Embryonic facial prominence (tissue), 1 donor: ENCODE results near the gene ORAI1.
"Not testable (repeated sequence)": the region's sequence is repeated elsewhere in the genome, so short reads cannot be mapped to it uniquely, and the experiment has no call there.

Source experiments
- DNase-seq: peaks from one replicate; pipeline ENCODE4 v3.0.0-alpha.2; 2016; ENCODE audit errors: extremely low spot score

ORAI1 gene

DNA sequence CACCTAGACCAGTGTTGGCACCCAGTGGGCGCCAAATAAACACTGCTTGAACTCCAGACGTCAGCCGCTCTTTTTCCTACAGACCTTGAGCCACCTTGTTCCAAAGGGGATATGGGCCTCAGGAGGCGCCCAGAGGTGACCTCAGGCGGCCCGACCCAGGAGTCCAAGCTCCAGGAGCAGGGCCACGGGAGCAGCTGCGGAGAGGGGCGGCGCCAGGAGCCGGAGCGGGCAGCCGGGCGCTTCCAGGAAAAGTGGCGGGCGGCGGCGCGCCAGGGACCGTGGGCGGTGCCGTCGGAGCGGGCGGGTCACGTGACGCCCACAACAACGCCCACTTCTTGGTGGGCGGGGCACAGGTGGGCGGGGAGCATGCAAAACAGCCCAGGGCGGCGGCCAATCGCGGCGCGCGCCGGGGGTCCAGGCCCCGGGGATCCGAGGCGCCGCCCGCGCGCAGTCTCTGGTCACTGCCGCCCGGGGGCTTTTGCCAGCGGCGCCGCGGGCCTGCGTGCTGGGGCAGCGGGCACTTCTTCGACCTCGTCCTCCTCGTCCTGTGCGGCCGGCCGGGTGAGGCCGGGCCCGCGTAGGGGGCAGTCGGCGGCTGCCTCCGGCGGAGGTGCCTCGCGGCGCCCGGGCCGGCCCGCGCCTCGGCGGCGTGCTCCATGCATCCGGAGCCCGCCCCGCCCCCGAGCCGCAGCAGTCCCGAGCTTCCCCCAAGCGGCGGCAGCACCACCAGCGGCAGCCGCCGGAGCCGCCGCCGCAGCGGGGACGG is at the start of gene ORAI1:
ORAI1 (plus strand) TSS at position 444 of the 766 bp plus-strand sequence.
- DNase-seq: peak; percentile 77

DNA sequence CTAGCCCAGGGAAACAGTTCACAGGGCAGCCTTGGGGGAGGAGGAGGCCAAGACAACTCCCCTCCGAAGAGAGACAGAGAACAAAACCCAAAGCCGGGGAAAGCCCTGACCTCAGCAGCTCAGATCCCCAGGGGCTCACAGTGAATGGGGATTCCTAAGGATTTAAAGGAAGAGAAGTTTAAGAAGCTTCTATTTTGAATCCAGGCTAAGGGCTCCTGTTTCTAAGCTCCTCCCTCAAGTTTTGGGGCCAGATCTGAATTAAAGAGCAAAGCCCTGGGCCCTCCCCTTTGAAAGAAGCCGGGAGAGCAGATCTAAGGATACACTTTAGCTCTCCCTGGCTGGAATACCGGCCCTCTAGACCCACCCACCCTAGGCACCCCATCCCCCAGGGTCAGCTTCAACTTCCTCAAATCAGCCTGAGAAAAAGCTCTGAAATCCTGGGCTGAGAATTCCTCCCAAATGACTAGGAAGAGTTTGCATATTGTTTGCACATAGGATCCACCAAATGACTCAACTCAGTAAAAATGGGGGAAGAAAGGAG is 49.4 kb upstream of the ORAI1 start:
- no peak for DNase-seq

DNA sequence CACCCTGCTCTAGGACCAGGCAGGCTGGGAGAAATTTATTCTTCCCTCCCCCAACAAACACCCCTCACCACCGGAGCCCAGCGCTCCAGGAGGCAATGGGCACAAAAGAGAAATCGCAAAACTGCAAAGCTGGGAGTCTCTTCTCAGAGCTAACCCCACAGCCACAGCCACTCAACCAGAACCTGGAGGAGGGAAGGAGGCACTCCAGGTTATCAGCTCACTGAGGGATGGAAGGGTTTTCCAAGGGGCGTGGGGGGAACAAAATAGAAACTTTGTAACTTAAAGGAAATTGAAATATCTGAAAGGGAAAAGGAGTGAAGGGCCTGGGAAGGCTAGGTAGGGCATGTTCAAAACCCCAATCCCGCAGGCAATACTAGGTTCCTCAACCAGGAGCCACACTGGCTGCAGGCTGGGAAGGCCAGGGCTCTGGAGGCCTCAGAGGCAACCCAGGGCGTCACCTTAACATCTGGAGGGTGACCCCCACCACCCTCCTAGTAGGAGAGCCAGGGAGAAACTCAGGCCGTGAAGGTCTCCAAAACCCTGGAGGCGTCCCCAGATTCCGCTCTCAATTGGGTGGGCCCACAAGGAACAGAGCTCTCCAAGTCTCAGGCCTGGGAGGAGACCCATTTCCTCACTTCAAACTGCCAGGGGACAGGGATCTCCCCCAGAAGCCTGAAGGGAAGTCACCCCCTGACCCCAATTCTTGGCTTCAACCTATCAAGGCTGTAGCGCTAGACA is 48.7 kb upstream of the ORAI1 start:
- DNase-seq: no peak

DNA sequence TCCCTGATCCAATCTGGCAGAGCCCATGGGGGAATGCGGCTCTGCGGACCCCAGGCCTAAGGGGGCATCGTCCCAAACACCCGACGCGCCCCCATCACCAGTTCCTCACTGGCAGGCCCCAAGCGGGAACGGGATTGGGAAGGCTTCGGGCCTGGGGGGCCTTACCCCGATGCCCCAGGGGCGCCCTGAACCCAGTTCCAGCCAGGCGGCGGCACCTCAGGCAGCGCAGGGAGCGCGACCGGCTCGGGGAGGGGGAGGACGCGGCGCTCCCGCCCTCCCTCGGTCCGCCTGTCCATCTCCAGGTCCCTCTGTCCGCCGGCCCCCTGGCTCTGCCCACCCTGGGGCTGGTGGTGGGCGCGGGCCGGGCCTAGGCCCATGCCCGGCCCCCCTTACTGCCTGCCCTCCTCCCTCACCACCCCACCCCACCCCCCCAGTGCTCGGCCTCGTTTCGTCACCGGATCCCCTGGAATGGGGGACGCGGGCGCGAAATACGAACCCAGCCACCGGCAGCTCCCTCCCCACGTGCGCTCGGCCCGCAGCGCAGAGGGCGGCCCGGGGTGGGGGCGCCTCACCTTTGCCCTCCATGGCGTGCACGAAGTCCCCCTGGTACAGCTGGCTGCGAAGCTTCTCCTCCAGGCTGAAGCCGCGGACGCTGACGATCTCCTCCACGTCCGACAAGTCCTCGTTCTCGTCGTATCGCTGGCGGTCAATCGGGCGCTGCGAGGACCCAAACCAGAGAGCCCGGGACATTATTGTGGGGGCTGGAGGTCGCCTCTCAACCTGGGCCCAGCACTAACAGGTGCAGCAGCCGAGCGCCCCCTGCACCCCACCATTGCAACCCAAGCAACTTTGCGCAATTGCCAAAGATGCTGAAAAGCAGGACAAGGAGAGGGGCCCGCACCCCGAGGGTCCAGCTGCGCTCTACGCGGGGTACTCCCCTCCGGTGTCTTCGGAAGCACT is 47.8 kb upstream of the ORAI1 start:
- DNase-seq: no peak

DNA sequence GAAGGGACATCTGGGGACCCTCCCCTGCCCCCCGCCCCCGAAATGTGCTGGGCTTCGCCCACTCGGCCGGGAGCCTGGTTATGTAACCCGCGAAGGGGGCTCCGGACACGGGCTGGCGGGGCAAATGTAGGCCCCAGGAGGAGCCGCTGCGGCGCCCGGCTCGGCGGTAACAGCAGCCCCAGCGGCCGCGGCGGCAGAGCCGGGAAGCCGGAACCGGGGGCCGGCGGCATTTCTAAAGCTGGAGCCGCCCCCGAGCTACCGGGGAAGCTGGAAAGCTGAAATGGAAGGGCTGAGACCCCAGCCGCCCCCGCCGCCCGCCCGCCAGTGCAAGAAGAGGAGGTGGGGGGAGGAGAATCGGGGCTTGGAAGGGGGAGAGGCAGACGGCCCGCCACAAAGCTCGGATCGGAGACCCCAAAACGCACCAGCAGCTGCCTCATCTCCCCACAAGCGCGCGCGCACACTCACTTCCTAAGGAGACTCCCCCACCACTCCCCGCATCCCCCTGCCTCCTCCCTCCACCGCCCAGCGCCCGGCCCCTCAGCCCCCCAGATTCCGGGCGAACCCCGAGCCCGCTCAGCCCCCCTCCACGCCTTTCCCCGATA is 47.0 kb upstream of the ORAI1 start:
- no peak for DNase-seq

DNA sequence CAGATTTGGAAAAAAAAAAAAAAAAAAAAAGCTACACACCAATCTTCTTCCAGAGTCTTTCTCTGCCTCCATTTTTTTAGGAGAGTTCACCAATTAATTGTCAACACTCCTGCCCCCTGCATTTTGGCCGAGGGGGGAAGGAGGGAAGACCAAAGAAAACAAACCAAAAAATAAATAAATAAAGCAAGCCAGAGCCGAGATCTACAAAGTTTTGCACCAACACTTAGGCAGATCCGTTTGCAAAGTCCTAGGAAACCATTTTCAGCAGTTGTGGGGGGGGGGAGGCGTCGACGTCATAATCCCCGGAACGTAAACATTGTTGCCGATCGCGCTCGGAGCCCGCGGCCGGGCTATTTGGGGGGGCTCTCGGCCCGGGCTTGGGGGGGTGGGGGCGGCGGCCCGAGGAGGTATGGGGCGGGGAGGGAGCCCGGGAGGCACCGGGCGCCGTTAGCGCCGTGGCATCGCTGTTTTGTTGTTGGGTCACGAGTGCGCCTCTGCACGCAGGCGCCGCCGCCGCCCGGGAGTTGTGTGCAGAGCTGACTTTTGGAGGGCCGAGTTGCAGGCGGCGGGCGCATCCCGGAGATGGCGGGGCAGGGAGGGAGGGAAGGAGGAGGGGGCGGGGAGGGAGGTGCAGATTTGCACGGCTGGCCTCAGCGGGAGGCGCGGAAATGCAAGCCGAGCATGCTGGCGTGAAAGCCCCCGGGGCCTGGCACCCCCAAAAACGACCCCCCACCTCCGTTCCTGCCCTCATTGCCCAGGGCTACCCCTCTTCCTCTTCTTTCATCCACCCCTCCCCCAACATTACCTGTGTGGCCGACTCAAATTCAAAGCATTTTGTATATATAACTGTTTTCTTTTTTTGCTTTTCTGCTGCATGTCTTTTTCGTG is 46.1 kb upstream of the ORAI1 start:
- DNase-seq: no peak

DNA sequence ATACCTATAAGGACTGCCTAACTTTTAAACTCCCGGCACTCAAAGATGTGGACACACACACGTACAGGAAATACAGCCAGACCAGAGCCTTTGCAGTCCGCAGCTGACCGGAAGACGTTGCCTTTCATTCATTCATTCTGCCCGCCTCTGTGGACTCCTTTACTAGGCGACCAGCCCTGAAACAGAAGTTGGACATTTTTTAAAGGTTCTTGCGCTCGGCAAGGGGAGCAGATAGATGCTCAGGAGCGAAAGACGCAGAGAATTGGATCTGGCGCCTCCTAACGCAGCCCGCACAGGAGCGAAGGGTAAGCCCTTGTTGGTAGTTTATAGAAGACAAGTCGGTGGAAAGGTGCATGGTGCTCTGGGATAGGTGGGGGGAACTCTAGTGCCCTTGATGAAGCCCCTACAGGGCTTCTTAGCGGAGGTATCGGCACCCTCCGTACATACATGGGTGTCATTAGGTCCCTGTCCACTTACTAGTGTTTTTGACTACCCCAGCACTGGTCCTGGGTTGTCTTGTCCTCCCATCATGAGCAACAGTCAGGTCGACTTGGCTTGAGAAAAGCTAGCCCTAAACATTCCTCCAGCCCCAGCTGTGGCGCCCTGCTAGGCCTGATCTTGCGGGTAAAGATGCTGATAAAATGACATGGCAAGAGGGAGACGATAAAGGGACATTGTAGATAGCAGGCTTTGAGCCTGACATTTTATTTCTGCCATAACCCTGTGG is 45.2 kb upstream of the ORAI1 start, which contains the start of gene KDM2B:
KDM2B (minus strand) TSS at position 65 of the 727 bp plus-strand sequence. CDS start 112 bp downstream, outside the sequence.
- no peak for DNase-seq

DNA sequence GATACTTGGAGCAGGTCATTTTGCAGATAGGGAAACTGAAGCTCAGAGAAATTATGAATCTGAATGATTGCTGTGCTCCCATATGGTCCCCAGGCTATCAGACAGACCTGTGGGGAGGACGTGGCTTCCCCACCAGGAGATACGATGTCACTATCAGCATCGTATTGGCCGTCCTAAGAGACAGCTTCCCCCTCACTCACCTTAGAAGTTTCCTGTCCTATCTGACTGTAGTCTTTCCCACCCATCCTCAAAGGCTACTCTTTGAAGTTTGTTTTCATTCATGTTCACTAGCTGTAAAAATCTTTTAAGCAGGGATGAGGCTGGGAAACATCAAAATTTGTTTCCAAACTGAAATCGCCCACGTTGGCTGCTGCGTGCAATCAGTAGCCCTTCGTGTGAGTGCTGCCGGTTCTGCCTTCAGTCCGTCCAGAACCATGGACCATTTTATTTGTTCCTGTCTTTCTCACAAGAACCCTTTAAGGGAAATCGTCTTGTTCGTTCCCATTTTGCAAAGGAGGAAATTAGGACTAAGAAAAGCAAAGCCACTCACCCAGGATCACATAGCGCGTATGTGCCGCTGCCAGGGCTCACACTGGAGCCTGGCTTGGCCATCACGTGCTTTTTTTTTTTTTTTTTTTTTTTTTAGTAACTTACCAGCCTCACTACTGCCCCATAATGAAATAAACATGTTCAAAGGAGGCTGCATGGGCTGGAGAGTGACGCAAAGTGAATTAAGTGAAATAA is 44.5 kb upstream of the ORAI1 start:
- DNase-seq: no peak

DNA sequence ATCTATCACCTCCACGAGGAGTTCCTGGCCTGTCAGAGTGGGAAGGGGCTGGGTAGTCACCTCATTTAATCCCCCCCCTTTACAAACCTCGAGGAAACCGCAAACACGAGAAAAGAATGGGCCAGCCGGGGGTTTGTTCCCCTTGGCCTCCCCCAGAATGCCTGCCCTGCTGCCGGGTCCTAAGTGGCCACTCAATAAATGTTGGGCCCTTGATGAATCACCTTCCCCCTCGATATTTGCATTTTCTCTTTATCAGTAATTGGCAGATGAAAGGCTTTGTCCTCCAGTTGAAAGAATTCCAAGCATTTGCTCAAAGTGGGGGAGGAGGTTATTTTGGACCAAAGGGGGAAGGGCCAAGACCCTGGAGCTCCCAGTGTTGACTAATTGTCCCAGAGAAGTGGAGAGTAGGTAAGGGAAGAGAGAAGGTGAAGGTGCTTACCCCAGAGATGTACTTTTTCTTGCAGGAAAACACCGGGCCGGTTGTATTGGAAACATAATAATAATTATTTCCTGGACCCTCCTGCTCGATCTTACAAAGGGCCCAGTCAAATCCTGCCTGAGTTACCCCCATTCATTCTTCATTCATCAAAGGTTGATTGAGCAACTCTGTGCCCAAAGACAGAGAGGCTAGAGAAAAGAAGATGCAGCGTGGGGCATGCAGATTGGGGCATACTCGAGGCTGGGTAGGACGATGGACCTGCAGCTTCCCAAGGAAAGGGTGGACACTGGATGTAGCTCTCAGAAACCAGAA is 43.6 kb upstream of the ORAI1 start:
- no peak for DNase-seq

DNA sequence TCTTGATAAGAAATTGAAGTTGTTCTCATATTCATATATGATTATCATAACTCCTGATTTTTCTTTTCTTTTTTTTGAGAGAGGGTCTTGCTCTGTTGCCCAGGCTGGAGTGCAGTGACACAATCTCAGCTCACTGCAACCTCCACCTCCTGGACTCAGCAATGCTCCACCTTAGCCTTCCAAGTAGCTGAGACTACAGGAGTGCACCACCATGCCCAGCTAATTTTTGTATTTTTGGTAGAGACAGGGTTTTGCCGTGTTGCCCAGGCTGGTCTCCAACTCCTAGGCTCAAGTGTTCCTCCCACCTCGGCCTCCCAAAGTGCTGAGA is 43.0 kb upstream of the ORAI1 start:
- not testable (repeated sequence) for DNase-seq

DNA sequence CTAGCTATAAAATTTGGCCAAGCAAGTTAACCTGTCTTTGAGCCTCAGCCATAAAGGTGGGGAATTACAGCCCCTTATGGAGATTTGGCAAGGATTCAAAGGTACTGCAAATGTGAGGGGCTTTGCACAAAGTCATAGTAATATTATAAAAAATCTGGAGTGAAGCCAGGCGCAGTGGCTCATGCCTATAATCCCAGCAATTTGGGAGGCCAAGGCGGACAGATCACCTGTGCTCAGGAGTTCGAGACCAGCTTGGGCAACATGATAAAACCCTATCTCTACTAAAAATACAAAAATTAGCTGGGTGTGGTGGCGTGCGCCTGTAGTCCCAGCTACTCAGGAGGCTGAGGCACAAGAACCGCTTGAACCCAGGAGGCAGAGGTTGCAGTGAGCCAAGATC is 41.4 kb upstream of the ORAI1 start:
- not testable (repeated sequence) for DNase-seq

DNA sequence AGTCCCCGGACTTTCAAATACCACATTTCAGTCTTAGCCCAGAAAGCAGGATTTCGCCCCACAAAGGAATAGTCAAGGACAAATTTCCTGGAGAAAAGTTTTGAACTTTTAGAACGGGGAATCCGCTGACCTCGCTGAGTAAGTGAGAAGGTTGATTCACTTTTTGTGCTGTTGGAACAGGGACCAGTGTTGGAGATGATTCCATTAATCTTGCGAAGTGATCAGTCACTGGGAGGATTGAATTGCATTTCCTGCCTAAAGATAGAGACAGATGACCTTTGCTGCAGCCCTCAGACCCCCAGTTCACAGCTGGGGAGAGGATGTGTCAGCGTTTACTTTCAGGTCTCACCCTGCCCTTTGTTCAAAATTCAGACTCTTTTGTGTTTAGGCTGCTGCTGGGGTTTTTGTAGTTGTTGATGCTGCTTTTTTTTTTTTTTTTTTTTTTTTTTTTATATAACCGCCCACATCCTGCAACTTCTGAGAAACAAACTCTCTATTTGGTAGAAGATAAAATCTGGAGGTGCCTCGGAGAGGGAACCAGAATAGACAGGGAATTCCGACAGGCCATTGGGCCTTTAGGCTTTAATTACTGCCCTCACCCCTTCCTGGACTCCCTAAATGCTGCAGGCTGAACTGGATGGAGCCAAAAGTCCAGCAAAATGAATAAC is 35.7 kb upstream of the ORAI1 start:
- DNase-seq: no peak

DNA sequence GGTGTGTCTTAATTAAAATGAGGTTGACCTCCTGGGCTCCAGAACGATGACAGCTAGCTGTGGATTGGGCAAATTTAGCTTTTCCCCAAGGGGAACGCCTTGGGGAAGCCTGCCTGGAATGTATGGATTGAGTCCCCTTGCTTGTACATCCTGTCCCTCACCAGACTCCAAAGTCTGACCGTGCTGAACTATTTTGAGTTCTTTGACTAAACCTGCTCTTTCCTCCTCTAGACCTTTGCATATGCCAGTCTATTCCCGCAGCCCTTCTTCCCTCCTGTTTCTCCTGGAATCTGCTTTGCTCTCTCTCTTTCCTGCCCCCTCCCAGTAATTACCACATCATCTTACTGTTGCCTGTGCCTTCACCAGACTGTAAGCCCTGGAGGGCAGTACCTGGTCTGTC is 34.0 kb upstream of the ORAI1 start:
- no peak for DNase-seq

DNA sequence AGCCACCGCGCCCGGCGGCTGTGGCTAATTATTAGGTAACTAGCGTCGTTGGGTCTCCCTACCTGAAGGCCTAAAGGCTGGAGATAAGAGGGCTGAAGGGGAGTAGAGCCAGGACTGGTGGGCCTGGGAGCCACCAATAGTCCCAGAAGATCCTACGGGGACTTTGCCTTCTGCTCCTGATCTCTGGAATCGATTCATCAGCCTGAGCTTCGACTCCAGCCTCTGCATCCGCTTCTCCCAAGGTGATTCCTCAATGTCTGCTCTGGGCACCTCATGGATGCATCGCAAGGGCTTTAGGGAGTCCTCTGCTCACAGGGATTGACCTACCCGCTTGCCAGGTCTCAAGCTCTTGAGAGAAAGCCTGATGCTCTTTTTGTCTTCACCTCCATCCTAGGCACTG is 30.8 kb upstream of the ORAI1 start:
- no peak for DNase-seq

DNA sequence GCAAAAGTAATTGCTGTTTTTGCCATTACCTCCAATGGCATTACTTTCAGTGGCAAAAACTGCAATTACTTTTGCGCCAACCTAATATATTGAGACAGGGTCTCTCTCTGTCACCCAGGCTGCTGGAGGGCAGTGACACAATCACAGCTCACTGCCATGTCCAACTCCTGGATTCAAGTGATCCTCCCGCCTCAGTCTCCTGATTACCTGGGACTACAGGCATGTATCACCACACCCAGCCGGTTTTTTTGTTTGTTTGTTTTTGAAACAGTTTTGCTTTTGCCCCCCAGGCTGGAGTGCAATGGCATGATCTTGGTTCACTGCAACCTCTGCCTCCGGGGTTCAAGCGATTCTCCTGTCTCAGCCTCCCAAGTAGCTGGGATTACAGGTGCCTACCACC is 29.8 kb upstream of the ORAI1 start:
- no peak for DNase-seq

DNA sequence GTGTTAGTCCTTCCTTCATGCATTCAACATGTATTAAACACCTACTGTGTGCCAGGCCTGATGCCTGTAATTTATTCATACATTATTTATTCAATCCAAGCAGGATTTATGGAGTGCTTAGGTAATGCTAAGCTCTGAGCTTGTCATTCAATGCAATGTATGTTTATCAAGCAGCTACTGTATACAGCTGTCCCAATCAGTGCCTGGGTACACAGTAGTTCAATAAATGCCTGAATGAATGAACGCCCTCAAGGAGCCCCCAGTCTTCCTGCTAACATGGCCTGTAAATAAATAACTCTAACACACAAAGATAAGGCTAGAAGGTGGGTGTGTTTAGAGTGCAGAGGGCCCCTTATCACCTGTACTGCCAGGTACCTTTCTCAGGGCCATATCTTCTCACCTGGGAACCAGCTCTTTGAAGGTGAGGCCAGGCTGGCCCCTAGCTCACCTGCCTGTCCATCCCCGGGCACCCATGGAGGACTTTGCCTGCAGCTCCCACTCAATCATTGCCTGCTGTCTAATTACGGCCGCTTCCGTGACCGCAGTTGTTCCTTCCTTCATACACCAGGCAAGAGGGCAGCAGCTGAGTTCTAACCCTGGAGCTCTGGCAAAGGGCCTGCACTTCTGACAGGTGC is 25.5 kb upstream of the ORAI1 start:
- no peak for DNase-seq

DNA sequence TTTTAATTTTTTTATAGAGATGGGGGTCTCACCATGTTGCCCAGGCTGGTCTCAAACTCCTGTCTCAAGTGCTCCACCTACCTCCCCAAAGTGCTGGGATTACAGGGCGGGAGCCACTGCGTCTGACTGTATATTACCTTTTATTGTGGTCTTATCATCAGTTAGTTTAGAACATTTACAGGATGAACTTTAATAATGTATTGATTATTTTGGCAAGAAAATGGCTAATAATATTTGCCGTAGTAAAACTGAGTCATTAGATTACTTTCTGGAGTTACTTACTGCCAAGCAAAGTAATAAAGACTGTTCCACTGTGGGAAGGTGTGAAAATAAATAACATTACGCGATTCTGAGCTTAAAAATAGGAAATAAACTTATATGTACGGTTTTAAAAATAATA is 23.6 kb upstream of the ORAI1 start:
- no peak for DNase-seq
